WTC11 (cell line): ENCODE results near the gene OS9. TPM values are rescaled to one million over a fixed set of nuclear protein-coding genes. Genes with fewer than 3 reads are reported as not detected.

ENCODE experiments used
- EMX1 ChIP-seq: fragments of 250-450 bp; sonication (Bioruptor Pico); IDR thresholded peaks from 2 replicates; pipeline ENCODE4 v1.8.0; 2021; ENCODE audit warnings: mild to moderate bottlenecking
- ESRRA ChIP-seq: sonication (generic); formaldehyde crosslinking; IDR thresholded peaks from 2 replicates; pipeline ENCODE4 v1.8.1; 2022; ENCODE audit warnings: mild to moderate bottlenecking, missing genetic modification reagents, borderline replicate concordance
- FOXP1 ChIP-seq: sonication (generic); formaldehyde crosslinking; IDR thresholded peaks from 2 replicates; pipeline ENCODE4 v1.8.0; 2022; ENCODE audit warnings: missing genetic modification reagents, mild to moderate bottlenecking, moderate library complexity, borderline replicate concordance
- GABPB1 ChIP-seq: sonication (generic); formaldehyde crosslinking; IDR thresholded peaks from 2 replicates; pipeline ENCODE4 v1.8.1; 2023; ENCODE audit warnings: mild to moderate bottlenecking, missing genetic modification reagents
- HMGA2 ChIP-seq: fragments of 250-450 bp; sonication (Bioruptor Pico); IDR thresholded peaks from 2 replicates; pipeline ENCODE4 v1.4.0; 2021; ENCODE audit warnings: mild to moderate bottlenecking, moderate library complexity
- JAZF1 ChIP-seq: fragments of 250-450 bp; sonication (Bioruptor Pico); IDR thresholded peaks from 2 replicates; pipeline ENCODE4 v1.9.0; 2021; ENCODE audit warnings: moderate library complexity, mild to moderate bottlenecking, inconsistent platforms
- MYBL2 ChIP-seq: sonication (generic); formaldehyde crosslinking; IDR thresholded peaks from 2 replicates; pipeline ENCODE4 v1.8.1; 2023; ENCODE audit warnings: mild to moderate bottlenecking, moderate library complexity, missing genetic modification reagents
- NFATC4 ChIP-seq: fragments of 250-450 bp; sonication (Bioruptor Pico); IDR thresholded peaks from 2 replicates; pipeline ENCODE4 v1.9.0; 2021; ENCODE audit warnings: mild to moderate bottlenecking
- NFE2L1 ChIP-seq: sonication (generic); formaldehyde crosslinking; IDR thresholded peaks from 2 replicates; pipeline ENCODE4 v1.8.1; 2023; ENCODE audit warnings: missing genetic modification reagents
- NR2C2 ChIP-seq: sonication (generic); formaldehyde crosslinking; IDR thresholded peaks from 2 replicates; pipeline ENCODE4 v1.8.0; 2022; ENCODE audit warnings: mild to moderate bottlenecking, missing genetic modification reagents
- NR3C1 ChIP-seq: sonication (generic); formaldehyde crosslinking; conservative IDR thresholded peaks from 2 replicates; pipeline ENCODE4 v1.8.1; 2023; ENCODE audit warnings: low read depth, mild to moderate bottlenecking, missing genetic modification reagents
- OVOL2 ChIP-seq: fragments of 250-450 bp; sonication (Bioruptor Pico); IDR thresholded peaks from 2 replicates; pipeline ENCODE4 v1.9.0; 2021; ENCODE audit warnings: mild to moderate bottlenecking, borderline replicate concordance
- PRRX2 ChIP-seq: fragments of 250-450 bp; sonication (Bioruptor Pico); IDR thresholded peaks from 2 replicates; pipeline ENCODE4 v1.8.0; 2021; ENCODE audit warnings: mild to moderate bottlenecking
- RORB ChIP-seq: fragments of 250-450 bp; sonication (Bioruptor Pico); IDR thresholded peaks from 2 replicates; pipeline ENCODE4 v1.9.0; 2021; ENCODE audit warnings: mild to moderate bottlenecking
- TCF7 ChIP-seq: sonication (generic); formaldehyde crosslinking; IDR thresholded peaks from 2 replicates; pipeline ENCODE4 v1.8.0; 2022; ENCODE audit warnings: mild to moderate bottlenecking, low read depth, missing genetic modification reagents, moderate library complexity
- TEAD4 ChIP-seq: sonication (generic); formaldehyde crosslinking; IDR thresholded peaks from 2 replicates; pipeline ENCODE4 v1.8.0; 2022; ENCODE audit warnings: mild to moderate bottlenecking, missing genetic modification reagents
- ZNF121 ChIP-seq: sonication (generic); formaldehyde crosslinking; IDR thresholded peaks from 2 replicates; pipeline ENCODE4 v1.8.0; 2023; ENCODE audit warnings: missing genetic modification reagents
- ZNF263 ChIP-seq: sonication (generic); formaldehyde crosslinking; IDR thresholded peaks from 2 replicates; pipeline ENCODE4 v1.8.1; 2022; ENCODE audit warnings: low read depth, mild to moderate bottlenecking, moderate library complexity, missing genetic modification reagents
- ZNF416 ChIP-seq: fragments of 250-450 bp; sonication (Bioruptor Pico); IDR thresholded peaks from 2 replicates; pipeline ENCODE4 v1.9.0; 2021; ENCODE audit warnings: mild to moderate bottlenecking, inconsistent platforms
- ZNF423 ChIP-seq: fragments of 250-450 bp; sonication (Bioruptor Pico); IDR thresholded peaks from 2 replicates; pipeline ENCODE4 v2.1.2; 2022; ENCODE audit warnings: mild to moderate bottlenecking, moderate library complexity
- total RNA-seq: library from RNA; stranded (reverse); gene quantifications from 3 replicates; pipeline ENCODE4 v1.2.3, GENCODE V29; 2021
- TF ChIP-seq, protein P1 (sequence below): fragments of 250-450 bp; sonication (Bioruptor Pico); IDR thresholded peaks from 2 replicates; pipeline ENCODE4 v1.9.0; 2021; ENCODE audit warnings: mild to moderate bottlenecking
- TF ChIP-seq, protein P2 (sequence below): sonication (generic); formaldehyde crosslinking; IDR thresholded peaks from 2 replicates; pipeline ENCODE4 v1.8.1; 2023; ENCODE audit warnings: mild to moderate bottlenecking, missing genetic modification reagents
- TF ChIP-seq, protein P3 (sequence below): fragments of 250-450 bp; sonication (Bioruptor Pico); conservative IDR thresholded peaks from 2 replicates; pipeline ENCODE4 v1.9.0; 2021; ENCODE audit warnings: mild to moderate bottlenecking
- TF ChIP-seq, protein P4 (sequence below): sonication (generic); formaldehyde crosslinking; IDR thresholded peaks from 2 replicates; pipeline ENCODE4 v1.8.0; 2023; ENCODE audit warnings: missing genetic modification reagents, mild to moderate bottlenecking, borderline replicate concordance
- TF ChIP-seq, protein P5 (sequence below): fragments of 250-450 bp; sonication (Bioruptor Pico); IDR thresholded peaks from 2 replicates; pipeline ENCODE4 v1.8.0; 2021; ENCODE audit warnings: mild to moderate bottlenecking
- TF ChIP-seq, protein P6 (sequence below): fragments of 200-600 bp; IDR thresholded peaks from 2 replicates; pipeline ENCODE4 v1.8.0; 2022; ENCODE audit warnings: antibody characterized with exemption
- TF ChIP-seq, protein P7 (sequence below): sonication (generic); formaldehyde crosslinking; IDR thresholded peaks from 2 replicates; pipeline ENCODE4 v1.8.1; 2023; ENCODE audit warnings: mild to moderate bottlenecking, missing genetic modification reagents, moderate library complexity
- TF ChIP-seq, protein P8 (sequence below): sonication (generic); formaldehyde crosslinking; IDR thresholded peaks from 2 replicates; pipeline ENCODE4 v1.8.1; 2022; ENCODE audit warnings: missing genetic modification reagents, borderline replicate concordance

Gene OS9
- total RNA-seq, 1 experiment from 2014 or later: 77.5 TPM

DNA sequence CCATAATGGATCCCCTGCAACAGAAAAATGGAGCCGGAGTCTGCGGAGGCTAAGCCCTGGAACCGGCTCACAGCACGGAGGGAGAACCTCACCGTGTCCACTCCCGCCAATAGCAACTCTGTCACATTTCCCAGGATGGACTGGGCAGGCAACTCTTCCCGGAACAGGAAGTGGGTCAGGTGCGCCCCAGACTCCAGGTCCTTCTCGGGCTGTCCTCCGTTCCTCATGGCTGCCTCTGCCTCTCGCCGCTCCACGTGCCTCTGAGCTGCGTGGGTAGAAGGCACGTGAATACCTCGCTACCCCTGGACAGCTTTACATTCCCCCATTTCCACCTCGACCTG is 70.7 kb downstream of the OS9 start (continued):
- TF ChIP-seq HMGA2 (CRISPR knock-in tag) (no peak), PRRX2 (no peak), NR2C2 (no peak), ZNF121 (CRISPR knock-in tag) (no peak), ZNF263 (no peak), MYBL2 (CRISPR knock-in tag) (no peak), NFE2L1 (CRISPR knock-in tag) (no peak), JAZF1 (CRISPR knock-in tag) (no peak), ESRRA (no peak), OVOL2 (CRISPR knock-in tag) (no peak), NFATC4 (CRISPR knock-in tag) (no peak), TEAD4 (CRISPR knock-in tag) (no peak), TCF7 (CRISPR knock-in tag) (no peak), NR3C1 (no peak), FOXP1 (CRISPR knock-in tag) (no peak), GABPB1 (CRISPR knock-in tag) (no peak), RORB (CRISPR knock-in tag) (no peak), ZNF423 (no peak), EMX1 (CRISPR knock-in tag) (no peak), ZNF416 (CRISPR knock-in tag) (no peak)
- TF ChIP-seq, protein P1, sequence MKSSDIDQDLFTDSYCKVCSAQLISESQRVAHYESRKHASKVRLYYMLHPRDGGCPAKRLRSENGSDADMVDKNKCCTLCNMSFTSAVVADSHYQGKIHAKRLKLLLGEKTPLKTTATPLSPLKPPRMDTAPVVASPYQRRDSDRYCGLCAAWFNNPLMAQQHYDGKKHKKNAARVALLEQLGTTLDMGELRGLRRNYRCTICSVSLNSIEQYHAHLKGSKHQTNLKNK (CRISPR knock-in tag): no peak
- TF ChIP-seq, protein P2, sequence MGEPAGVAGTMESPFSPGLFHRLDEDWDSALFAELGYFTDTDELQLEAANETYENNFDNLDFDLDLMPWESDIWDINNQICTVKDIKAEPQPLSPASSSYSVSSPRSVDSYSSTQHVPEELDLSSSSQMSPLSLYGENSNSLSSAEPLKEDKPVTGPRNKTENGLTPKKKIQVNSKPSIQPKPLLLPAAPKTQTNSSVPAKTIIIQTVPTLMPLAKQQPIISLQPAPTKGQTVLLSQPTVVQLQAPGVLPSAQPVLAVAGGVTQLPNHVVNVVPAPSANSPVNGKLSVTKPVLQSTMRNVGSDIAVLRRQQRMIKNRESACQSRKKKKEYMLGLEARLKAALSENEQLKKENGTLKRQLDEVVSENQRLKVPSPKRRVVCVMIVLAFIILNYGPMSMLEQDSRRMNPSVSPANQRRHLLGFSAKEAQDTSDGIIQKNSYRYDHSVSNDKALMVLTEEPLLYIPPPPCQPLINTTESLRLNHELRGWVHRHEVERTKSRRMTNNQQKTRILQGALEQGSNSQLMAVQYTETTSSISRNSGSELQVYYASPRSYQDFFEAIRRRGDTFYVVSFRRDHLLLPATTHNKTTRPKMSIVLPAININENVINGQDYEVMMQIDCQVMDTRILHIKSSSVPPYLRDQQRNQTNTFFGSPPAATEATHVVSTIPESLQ (CRISPR knock-in tag): no peak
- TF ChIP-seq, protein P3, sequence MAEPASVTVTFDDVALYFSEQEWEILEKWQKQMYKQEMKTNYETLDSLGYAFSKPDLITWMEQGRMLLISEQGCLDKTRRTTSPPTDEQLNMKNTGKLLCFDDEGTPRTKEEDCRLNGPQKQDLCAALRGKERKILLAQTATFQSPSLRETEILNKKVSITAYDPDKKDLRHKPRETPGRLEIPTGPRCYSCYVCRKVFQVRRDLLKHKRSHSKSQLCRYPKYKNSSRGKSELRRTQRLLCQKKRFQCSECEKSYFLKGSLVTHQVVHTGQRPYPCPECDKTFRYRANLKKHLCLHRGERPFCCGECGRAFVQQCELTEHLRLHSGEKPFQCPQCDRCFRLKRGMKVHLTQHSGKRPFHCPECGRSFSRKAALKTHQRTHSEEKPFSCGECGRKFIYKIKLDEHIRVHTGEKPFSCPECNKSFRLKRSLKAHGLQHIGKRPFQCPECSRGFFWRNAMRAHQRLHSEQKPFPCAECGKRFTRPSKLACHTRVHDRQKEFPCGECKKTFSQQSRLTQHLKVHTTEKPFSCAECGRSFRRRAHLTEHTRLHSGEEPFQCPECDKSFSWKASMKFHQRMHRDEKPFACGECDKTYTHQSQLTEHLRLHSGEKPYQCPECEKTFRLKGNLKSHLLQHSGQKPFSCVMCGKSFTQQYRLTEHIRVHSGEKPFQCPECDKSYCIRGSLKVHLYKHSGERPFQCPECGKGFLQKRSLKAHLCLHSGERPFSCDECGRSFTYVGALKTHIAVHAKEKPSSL (CRISPR knock-in tag): no peak
- TF ChIP-seq, protein P4, sequence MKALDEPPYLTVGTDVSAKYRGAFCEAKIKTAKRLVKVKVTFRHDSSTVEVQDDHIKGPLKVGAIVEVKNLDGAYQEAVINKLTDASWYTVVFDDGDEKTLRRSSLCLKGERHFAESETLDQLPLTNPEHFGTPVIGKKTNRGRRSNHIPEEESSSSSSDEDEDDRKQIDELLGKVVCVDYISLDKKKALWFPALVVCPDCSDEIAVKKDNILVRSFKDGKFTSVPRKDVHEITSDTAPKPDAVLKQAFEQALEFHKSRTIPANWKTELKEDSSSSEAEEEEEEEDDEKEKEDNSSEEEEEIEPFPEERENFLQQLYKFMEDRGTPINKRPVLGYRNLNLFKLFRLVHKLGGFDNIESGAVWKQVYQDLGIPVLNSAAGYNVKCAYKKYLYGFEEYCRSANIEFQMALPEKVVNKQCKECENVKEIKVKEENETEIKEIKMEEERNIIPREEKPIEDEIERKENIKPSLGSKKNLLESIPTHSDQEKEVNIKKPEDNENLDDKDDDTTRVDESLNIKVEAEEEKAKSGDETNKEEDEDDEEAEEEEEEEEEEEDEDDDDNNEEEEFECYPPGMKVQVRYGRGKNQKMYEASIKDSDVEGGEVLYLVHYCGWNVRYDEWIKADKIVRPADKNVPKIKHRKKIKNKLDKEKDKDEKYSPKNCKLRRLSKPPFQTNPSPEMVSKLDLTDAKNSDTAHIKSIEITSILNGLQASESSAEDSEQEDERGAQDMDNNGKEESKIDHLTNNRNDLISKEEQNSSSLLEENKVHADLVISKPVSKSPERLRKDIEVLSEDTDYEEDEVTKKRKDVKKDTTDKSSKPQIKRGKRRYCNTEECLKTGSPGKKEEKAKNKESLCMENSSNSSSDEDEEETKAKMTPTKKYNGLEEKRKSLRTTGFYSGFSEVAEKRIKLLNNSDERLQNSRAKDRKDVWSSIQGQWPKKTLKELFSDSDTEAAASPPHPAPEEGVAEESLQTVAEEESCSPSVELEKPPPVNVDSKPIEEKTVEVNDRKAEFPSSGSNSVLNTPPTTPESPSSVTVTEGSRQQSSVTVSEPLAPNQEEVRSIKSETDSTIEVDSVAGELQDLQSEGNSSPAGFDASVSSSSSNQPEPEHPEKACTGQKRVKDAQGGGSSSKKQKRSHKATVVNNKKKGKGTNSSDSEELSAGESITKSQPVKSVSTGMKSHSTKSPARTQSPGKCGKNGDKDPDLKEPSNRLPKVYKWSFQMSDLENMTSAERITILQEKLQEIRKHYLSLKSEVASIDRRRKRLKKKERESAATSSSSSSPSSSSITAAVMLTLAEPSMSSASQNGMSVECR (CRISPR knock-in tag): no peak
- TF ChIP-seq, protein P5, sequence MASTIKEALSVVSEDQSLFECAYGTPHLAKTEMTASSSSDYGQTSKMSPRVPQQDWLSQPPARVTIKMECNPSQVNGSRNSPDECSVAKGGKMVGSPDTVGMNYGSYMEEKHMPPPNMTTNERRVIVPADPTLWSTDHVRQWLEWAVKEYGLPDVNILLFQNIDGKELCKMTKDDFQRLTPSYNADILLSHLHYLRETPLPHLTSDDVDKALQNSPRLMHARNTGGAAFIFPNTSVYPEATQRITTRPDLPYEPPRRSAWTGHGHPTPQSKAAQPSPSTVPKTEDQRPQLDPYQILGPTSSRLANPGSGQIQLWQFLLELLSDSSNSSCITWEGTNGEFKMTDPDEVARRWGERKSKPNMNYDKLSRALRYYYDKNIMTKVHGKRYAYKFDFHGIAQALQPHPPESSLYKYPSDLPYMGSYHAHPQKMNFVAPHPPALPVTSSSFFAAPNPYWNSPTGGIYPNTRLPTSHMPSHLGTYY: no peak
- TF ChIP-seq, protein P6, sequence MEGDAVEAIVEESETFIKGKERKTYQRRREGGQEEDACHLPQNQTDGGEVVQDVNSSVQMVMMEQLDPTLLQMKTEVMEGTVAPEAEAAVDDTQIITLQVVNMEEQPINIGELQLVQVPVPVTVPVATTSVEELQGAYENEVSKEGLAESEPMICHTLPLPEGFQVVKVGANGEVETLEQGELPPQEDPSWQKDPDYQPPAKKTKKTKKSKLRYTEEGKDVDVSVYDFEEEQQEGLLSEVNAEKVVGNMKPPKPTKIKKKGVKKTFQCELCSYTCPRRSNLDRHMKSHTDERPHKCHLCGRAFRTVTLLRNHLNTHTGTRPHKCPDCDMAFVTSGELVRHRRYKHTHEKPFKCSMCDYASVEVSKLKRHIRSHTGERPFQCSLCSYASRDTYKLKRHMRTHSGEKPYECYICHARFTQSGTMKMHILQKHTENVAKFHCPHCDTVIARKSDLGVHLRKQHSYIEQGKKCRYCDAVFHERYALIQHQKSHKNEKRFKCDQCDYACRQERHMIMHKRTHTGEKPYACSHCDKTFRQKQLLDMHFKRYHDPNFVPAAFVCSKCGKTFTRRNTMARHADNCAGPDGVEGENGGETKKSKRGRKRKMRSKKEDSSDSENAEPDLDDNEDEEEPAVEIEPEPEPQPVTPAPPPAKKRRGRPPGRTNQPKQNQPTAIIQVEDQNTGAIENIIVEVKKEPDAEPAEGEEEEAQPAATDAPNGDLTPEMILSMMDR: no peak
- TF ChIP-seq, protein P7, sequence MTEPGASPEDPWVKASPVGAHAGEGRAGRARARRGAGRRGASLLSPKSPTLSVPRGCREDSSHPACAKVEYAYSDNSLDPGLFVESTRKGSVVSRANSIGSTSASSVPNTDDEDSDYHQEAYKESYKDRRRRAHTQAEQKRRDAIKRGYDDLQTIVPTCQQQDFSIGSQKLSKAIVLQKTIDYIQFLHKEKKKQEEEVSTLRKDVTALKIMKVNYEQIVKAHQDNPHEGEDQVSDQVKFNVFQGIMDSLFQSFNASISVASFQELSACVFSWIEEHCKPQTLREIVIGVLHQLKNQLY (CRISPR knock-in tag): no peak
- TF ChIP-seq, protein P8, sequence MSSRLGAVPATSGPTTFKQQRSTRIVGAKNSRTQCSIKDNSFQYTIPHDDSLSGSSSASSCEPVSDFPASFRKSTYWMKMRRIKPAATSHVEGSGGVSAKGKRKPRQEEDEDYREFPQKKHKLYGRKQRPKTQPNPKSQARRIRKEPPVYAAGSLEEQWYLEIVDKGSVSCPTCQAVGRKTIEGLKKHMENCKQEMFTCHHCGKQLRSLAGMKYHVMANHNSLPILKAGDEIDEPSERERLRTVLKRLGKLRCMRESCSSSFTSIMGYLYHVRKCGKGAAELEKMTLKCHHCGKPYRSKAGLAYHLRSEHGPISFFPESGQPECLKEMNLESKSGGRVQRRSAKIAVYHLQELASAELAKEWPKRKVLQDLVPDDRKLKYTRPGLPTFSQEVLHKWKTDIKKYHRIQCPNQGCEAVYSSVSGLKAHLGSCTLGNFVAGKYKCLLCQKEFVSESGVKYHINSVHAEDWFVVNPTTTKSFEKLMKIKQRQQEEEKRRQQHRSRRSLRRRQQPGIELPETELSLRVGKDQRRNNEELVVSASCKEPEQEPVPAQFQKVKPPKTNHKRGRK: no peak
